ENCODE results near the gene POLR2L. TPM values are rescaled to one million over a fixed set of nuclear protein-coding genes. Genes with fewer than 3 reads are reported as not detected.
A peak's percentile ranks its signal among the peaks of the same experiment; 100 is the strongest.

The POLR2L gene
- total and polyA plus RNA-seq, 2 of the 13 experiments (the other 11 are each of a cell fraction or from before 2014, with no cell fraction given) = 104 to 114 TPM

DNA sequence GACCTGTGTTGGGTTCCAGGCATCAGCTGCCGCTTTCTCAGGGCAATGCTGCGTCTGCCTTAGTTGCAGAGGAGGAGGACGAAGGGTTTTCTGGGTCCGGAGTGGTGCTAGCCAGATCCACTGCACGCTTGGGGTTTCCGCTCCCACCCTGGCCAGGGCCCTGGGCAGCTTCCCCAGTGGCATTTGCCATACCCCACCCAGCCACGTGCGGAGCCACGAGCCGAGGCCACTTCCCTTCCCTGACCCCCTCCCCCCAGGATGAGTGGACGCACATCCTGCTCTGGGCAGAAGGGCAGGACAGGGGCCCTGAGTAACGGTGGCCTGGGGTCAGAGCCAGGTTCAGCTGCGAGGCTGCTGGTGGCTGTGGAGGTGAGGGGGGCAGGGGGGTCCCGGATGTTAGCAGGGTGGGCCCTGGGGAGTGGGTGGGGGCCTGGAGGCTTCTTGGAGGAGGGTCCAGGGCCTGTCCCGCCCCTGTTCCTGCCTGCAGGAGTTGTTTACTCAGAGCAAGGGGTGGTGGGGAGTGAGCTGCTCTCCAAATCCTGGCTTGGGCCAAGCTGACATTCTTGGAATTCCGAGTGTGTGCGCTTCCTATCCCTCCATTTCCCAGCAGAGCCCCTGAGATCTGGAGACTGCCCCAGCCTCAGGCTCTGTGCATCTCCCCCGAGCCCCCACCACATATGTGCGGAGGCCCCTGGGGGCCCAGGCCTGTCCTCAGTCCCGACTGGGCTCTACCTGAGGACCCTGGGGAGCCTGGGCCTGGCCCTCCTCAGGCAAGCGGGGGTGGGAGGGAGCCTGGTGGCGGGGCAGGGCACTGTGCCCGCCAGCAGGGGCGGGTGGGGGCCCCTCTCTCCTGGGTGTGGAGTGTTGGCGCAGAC is 1.7 kb upstream of the POLR2L start (continued):
- TF ChIP-seq ZHX2 (IDR thresholded peaks at IDR 0.05; ENCODE audit: low read depth) = no peak
- no peak for TF ChIP-seq ZHX2 (CRISPR knock-in tag; IDR thresholded peaks at IDR 0.05; ENCODE audit: borderline replicate concordance)
- 0 out of 2 replicates have a peak, but pooled peaks have one; percentile 15 for TF ChIP-seq HOMEZ (CRISPR knock-in tag; IDR thresholded peaks at IDR 0.05; ENCODE audit: low read depth)
- TF ChIP-seq ELF1 (CRISPR knock-in tag; IDR thresholded peaks at IDR 0.05) = peak; percentile 45; the same call in 1 of the 2 replicates
- TF ChIP-seq ZNF292 (CRISPR knock-in tag; IDR thresholded peaks at IDR 0.05; ENCODE audit: borderline replicate concordance, low read depth) = no peak
- TF ChIP-seq, protein P1, sequence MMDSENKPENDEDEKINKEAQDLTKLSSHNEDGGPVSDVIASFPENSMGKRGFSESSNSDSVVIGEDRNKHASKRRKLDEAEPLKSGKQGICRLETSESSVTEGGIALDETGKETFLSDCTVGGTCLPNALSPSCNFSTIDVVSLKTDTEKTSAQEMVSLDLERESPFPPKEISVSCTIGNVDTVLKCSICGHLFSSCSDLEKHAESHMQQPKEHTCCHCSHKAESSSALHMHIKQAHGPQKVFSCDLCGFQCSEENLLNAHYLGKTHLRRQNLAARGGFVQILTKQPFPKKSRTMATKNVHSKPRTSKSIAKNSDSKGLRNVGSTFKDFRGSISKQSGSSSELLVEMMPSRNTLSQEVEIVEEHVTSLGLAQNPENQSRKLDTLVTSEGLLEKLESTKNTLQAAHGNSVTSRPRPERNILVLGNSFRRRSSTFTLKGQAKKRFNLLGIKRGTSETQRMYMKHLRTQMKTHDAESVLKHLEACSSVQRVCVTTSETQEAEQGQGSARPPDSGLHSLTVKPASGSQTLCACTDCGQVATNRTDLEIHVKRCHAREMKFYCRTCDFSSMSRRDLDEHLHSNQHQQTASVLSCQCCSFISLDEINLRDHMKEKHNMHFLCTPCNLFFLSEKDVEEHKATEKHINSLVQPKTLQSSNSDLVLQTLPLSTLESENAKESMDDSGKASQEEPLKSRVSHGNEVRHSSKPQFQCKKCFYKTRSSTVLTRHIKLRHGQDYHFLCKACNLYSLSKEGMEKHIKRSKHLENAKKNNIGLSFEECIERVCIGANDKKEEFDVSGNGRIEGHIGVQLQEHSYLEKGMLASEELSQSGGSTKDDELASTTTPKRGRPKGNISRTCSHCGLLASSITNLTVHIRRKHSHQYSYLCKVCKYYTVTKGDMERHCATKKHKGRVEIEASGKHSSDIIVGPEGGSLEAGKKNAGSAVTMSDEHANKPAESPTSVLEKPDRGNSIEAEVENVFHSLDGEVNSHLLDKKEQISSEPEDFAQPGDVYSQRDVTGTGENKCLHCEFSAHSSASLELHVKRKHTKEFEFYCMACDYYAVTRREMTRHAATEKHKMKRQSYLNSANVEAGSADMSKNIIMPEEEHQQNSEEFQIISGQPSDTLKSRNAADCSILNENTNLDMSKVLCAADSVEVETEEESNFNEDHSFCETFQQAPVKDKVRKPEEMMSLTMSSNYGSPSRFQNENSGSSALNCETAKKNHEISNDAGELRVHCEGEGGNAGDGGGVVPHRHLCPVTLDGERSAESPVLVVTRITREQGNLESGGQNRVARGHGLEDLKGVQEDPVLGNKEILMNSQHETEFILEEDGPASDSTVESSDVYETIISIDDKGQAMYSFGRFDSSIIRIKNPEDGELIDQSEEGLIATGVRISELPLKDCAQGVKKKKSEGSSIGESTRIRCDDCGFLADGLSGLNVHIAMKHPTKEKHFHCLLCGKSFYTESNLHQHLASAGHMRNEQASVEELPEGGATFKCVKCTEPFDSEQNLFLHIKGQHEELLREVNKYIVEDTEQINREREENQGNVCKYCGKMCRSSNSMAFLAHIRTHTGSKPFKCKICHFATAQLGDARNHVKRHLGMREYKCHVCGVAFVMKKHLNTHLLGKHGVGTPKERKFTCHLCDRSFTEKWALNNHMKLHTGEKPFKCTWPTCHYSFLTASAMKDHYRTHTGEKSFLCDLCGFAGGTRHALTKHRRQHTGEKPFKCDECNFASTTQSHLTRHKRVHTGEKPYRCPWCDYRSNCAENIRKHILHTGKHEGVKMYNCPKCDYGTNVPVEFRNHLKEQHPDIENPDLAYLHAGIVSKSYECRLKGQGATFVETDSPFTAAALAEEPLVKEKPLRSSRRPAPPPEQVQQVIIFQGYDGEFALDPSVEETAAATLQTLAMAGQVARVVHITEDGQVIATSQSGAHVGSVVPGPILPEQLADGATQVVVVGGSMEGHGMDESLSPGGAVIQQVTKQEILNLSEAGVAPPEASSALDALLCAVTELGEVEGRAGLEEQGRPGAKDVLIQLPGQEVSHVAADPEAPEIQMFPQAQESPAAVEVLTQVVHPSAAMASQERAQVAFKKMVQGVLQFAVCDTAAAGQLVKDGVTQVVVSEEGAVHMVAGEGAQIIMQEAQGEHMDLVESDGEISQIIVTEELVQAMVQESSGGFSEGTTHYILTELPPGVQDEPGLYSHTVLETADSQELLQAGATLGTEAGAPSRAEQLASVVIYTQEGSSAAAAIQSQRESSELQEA (CRISPR knock-in tag; IDR thresholded peaks at IDR 0.05; ENCODE audit: not compliant biosample characterization) = peak; percentile 27
- 0 out of 2 replicates have a peak, but pooled peaks have one; percentile 65 for TF ChIP-seq ZNF709 (CRISPR knock-in tag; IDR thresholded peaks at IDR 0.05)
- no peak for TF ChIP-seq MLXIP (CRISPR knock-in tag; IDR thresholded peaks at IDR 0.05; ENCODE audit: borderline replicate concordance)
